KG1 (cell line): ENCODE data around the gene RHOF.
"Not testable (repeated sequence)": the region's sequence is repeated elsewhere in the genome, so short reads cannot be mapped to it uniquely, and the experiment has no call there.

Experiments
- DNase-seq: peaks from one replicate; lab custom pipeline; 2025; lab: John Stamatoyannopoulos, UW

RHOF gene

DNA sequence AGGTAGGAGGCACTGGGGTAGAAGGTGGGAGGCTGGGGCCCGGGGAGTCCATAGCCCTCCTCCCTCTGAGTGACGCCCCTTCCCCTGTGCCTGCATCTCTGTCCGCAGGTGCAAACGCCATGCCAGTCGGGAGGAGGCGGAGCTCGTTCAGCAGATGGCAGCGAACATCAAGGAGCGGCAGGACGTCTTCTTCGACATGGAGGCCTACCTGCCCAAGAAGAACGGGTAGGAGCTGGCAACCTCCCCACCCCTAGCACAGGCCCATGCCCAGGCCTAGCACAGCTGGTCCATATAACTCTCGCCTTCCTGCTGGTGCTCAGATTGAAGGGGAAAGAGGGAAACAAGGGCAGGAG is 45.3 kb downstream of the RHOF start:
- DNase-seq: no peak

DNA sequence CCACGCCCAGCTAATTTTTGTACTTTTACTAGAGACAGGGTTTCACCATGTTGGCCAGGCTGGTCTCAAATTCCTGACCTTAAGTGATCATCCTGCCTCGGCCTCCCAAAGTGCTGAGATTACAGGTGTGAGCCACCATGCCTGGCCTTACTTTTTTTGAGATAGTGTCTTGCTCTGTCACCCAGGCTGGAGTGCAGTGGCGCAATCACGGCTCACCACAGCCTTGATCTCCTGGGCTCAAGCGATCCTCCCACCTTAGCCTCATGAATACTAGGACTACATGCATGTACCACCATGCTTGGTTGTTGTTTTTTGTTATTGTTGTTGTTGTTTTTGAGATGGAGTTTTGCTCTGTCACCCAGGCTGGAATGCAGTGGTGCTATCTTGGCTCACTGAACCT is 47.9 kb downstream of the RHOF start:
- not testable (repeated sequence) for DNase-seq

DNA sequence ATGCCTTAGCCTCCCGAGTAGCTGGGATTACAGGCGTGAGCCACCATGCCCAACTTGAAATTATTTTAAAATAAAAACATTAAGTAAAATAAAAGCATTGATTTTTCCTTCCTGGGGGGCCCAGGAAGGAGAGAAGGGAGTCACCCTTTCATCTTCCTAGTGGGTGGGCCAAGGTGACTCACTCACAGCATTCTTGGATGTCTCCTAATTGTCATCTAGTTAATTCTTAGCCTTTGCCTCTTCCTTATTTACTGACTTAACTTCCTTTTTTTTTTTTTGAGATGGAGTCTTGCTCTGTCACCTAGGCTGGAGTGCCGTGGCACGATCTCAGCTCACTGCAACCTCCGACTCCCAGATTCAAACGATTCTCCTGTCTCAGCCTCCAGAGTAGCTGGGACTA is 51.7 kb downstream of the RHOF start:
- DNase-seq: no peak

DNA sequence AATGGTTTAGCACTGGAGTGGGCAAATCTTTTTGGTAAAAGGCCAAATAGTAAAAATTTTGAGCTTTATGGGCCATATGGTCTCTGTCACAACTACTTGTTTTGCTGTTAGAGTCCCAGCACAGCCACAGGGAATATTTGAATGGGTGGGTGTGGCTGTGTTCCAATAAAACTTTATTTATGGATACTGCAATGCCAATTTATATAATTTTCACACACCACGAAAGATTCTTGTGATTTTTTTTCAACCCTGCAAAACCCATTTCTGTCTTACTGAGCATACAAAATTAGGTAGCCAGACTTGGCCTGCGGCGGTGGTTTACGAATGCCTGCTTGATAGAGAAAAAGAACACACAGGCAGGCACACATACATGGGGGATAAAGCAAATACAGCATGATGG is 52.6 kb downstream of the RHOF start:
- DNase-seq: no peak

GRCh38 chr12:121738340-121738858 is 55.1 kb downstream of the RHOF start:
- DNase-seq: no peak

GRCh38 chr12:121733849-121734248 is 59.6 kb downstream of the RHOF start:
- DNase-seq: no peak

GRCh38 chr12:121731473-121731872 is 62.0 kb downstream of the RHOF start:
- no peak for DNase-seq

- DNase-seq: no peak
Measured at GRCh38 chr12:121729021-121729420, 64.5 kb downstream of the RHOF start.
